Posterior vena cava (tissue), 2 donors: ENCODE results near the gene MAP2K1. TPM values are rescaled to one million over a fixed set of nuclear protein-coding genes. Genes with fewer than 3 reads are reported as not detected.

ENCODE experiments used
- microRNA-seq, 2 donors: library from miRNA; unstranded; fragments of <30 nt; microRNA quantifications; one replicate each; pipeline ENCODE4 v1.2.0, GENCODE V29; 2020 to 2021; ENCODE audit warnings: borderline microRNAs expressed in 2 of 2
- total RNA-seq, 2 donors: library from RNA; stranded (reverse); fragmentation: NEBNext Ultra II Directional; extraction: Animal tissue kit (Norgen Biotek cat#: 25700); gene quantifications; one replicate each; pipeline ENCODE4 v1.2.1, GENCODE V29; 2021
- donor health status: DM: yes; HTN: yes; CAD: no.
- donor health status: DM: yes; HTN: yes; CAD: no.

Gene MAP2K1
- total RNA-seq, 2 donors from 2014 or later, result 36.6 to 70.4 TPM

Small RNAs within 50 kb of the gene (microRNA-seq; reads per million reads assigned to microRNA genes)
- 0 to 0.32 reads per million in 2 donors for gene MIR4512

Other genes starting within 250 kb of the MAP2K1 start
- under 1 TPM in 1 of 2 donors, not detected in 1; 0.05 TPM for gene MEGF11, start 133.2 kb upstream of the MAP2K1 start, total RNA-seq
- gene DIS3L, start 93.3 kb upstream of the MAP2K1 start, total RNA-seq, result 10 to 100 TPM; 24.3 to 25.3 TPM
- 1 to 10 TPM; 6.1 to 6.5 TPM for gene TIPIN, start 30.2 kb upstream of the MAP2K1 start, total RNA-seq
- 10 to 100 TPM; 19.5 to 26.2 TPM for gene SNAPC5, start 110.8 kb downstream of the MAP2K1 start, total RNA-seq
- gene RPL4, start 117.9 kb downstream of the MAP2K1 start, total RNA-seq, result 1,000 to 10,000 TPM; 1,740 to 1,819 TPM
- 1 to 10 TPM; 6.4 to 7.5 TPM for gene ZWILCH, start 118.4 kb downstream of the MAP2K1 start, total RNA-seq
- not detected for gene LCTL, start 179.1 kb downstream of the MAP2K1 start, total RNA-seq